Suprapubic skin (tissue), 4 donors: ENCODE data around the gene OMG.
"Not testable (repeated sequence)": the region's sequence is repeated elsewhere in the genome, so short reads cannot be mapped to it uniquely, and the experiment has no call there.

Experiments
- EP300 ChIP-seq: sonication (generic); formaldehyde crosslinking; IDR thresholded peaks from one replicate; pipeline ENCODE4 v1.6.1; 2017; ENCODE audit warnings: antibody characterized with exemption
- POLR2A ChIP-seq, 2 donors: fragments of 450-650 bp; IDR thresholded peaks; one replicate each; pipeline ENCODE4 v1.6.1; 2017; ENCODE audit warnings: antibody characterized with exemption in 2 of 2, mild to moderate bottlenecking in 2 of 2, moderate library complexity in 2 of 2
- POLR2AphosphoS5 ChIP-seq, 3 donors: sonication (generic); formaldehyde crosslinking; IDR thresholded peaks; one replicate each; pipeline ENCODE4 v1.6.1; 2017; ENCODE audit warnings: antibody characterized with exemption in 3 of 3
- TF ChIP-seq, protein P1 (sequence below), 2 donors: fragments of 200-600 bp in 1 of 2; fragments of 450-650 bp in 1 of 2; sonication (generic) in 1 of 2; IDR thresholded peaks; one replicate each; pipeline ENCODE4 v1.5.1; 2016 to 2019; ENCODE audit warnings: antibody characterized with exemption in 2 of 2, mild to moderate bottlenecking in 1 of 2, moderate library complexity in 1 of 2

GRCh38 chr17:31287932-31288331 is 9.1 kb downstream of the OMG start:
- TF ChIP-seq POLR2A (IDR thresholded peaks at IDR 0.05); EP300; POLR2AphosphoS5 (IDR thresholded peaks at IDR 0.05): not testable (repeated sequence)
- TF ChIP-seq, protein P1, sequence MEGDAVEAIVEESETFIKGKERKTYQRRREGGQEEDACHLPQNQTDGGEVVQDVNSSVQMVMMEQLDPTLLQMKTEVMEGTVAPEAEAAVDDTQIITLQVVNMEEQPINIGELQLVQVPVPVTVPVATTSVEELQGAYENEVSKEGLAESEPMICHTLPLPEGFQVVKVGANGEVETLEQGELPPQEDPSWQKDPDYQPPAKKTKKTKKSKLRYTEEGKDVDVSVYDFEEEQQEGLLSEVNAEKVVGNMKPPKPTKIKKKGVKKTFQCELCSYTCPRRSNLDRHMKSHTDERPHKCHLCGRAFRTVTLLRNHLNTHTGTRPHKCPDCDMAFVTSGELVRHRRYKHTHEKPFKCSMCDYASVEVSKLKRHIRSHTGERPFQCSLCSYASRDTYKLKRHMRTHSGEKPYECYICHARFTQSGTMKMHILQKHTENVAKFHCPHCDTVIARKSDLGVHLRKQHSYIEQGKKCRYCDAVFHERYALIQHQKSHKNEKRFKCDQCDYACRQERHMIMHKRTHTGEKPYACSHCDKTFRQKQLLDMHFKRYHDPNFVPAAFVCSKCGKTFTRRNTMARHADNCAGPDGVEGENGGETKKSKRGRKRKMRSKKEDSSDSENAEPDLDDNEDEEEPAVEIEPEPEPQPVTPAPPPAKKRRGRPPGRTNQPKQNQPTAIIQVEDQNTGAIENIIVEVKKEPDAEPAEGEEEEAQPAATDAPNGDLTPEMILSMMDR (IDR thresholded peaks at IDR 0.05) = not testable (repeated sequence)
